GM18861 (cell line): Measurements from ENCODE around the gene FBH1.
A peak's percentile ranks its signal among the peaks of the same experiment; 100 is the strongest.
"Not testable (repeated sequence)": the region's sequence is repeated elsewhere in the genome, so short reads cannot be mapped to it uniquely, and the experiment has no call there.

Experiments
- ATAC-seq: cut with Tn5 transposase; IDR thresholded peaks from one replicate; pipeline ENCODE4 v1.9.1; 2021; ENCODE audit not compliant: unreplicated experiment

Gene FBH1

GRCh38 chr10:5889624-5890451, at the start of gene FBH1, which contains the start of gene ANKRD16:
TSS of gene FBH1 (plus strand) at chr10:5890243. CDS start at chr10:5890346, 103 bp downstream.
TSS of gene ANKRD16 (minus strand) at chr10:5889893. CDS start at chr10:5889354, 539 bp downstream.
- ATAC-seq, result peak; percentile 87

- ATAC-seq, result peak; percentile 82
Measured at GRCh38 chr10:5840314-5841307, 49.4 kb upstream of the FBH1 start.

GRCh38 chr10:5841965-5842364, 48.1 kb upstream of the FBH1 start:
- ATAC-seq, result no peak

- no peak for ATAC-seq
Measured at GRCh38 chr10:5843686-5844344, 46.2 kb upstream of the FBH1 start.

- ATAC-seq, result no peak
Measured at GRCh38 chr10:5844345-5845055, 45.5 kb upstream of the FBH1 start.

- not testable (repeated sequence) for ATAC-seq
Measured at GRCh38 chr10:5846667-5847066, 43.4 kb upstream of the FBH1 start.

- no peak for ATAC-seq
Measured at GRCh38 chr10:5854131-5854475, 35.9 kb upstream of the FBH1 start.

- ATAC-seq, result no peak
Measured at GRCh38 chr10:5855979-5856700, 33.9 kb upstream of the FBH1 start.

- ATAC-seq, result no peak
Measured at GRCh38 chr10:5856701-5857004, 33.4 kb upstream of the FBH1 start.

- no peak for ATAC-seq
Measured at GRCh38 chr10:5858811-5859210, 31.2 kb upstream of the FBH1 start.

- ATAC-seq, result no peak
Measured at GRCh38 chr10:5860066-5860465, 30.0 kb upstream of the FBH1 start.

- peak; percentile 95 for ATAC-seq
Measured at GRCh38 chr10:5862360-5862961, 27.6 kb upstream of the FBH1 start.

- not testable (repeated sequence) for ATAC-seq
Measured at GRCh38 chr10:5862981-5863685, 26.9 kb upstream of the FBH1 start.

GRCh38 chr10:5866451-5867081, 23.5 kb upstream of the FBH1 start:
- ATAC-seq, result not testable (repeated sequence)

- ATAC-seq, result not testable (repeated sequence)
Measured at GRCh38 chr10:5867091-5867615, 22.9 kb upstream of the FBH1 start.

GRCh38 chr10:5868383-5868782, 21.7 kb upstream of the FBH1 start:
- not testable (repeated sequence) for ATAC-seq

GRCh38 chr10:5869156-5869555, 20.9 kb upstream of the FBH1 start:
- ATAC-seq, result no peak

- no peak for ATAC-seq
Measured at GRCh38 chr10:5871596-5871995, 18.4 kb upstream of the FBH1 start.
